Bronchial epithelial cell (primary cell): Measurements from ENCODE around the gene PRKCE. TPM values are rescaled to one million over a fixed set of nuclear protein-coding genes. Genes with fewer than 3 reads are reported as not detected.

Experiments
- DNase-seq: peaks from one replicate; pipeline ENCODE4 v3.0.0-alpha.2; 2010; ENCODE audit warnings: low read depth
- FAIRE-seq: peaks from 2 replicates; lab custom pipeline; 2011; peaks lifted over from hg19 to GRCh38; lab: Jason Lieb, UNC
- H3K27me3 ChIP-seq: 2 replicates; pipeline ENCODE4 v1.5.1; 2011; ENCODE audit warnings: low read length; ENCODE audit not compliant: control insufficient read depth, insufficient read depth
- H3K36me3 ChIP-seq: 2 replicates; pipeline ENCODE4 v1.5.1; 2011; ENCODE audit warnings: low read length; ENCODE audit not compliant: control insufficient read depth, insufficient read depth
- H3K4me3 ChIP-seq: 2 replicates; pipeline ENCODE4 v1.5.1; 2011; ENCODE audit warnings: mild to moderate bottlenecking, low read depth, low read length, control low read depth
- total RNA-seq: library from RNA; depleted of rRNA; stranded (reverse); fragments of >200 nt; gene quantifications from 2 replicates; pipeline ENCODE4 v1.2.1, GENCODE V29; 2014
- TF ChIP-seq, protein P1 (sequence below): IDR thresholded peaks from 2 replicates; pipeline ENCODE4 v1.5.1; 2011; ENCODE audit warnings: mild to moderate bottlenecking, moderate library complexity, low read length, control low read depth, inconsistent platforms; ENCODE audit not compliant: insufficient read depth, severe bottlenecking

The PRKCE gene
- total RNA-seq, 1 donor from 2014 or later: 6.3 TPM

DNA sequence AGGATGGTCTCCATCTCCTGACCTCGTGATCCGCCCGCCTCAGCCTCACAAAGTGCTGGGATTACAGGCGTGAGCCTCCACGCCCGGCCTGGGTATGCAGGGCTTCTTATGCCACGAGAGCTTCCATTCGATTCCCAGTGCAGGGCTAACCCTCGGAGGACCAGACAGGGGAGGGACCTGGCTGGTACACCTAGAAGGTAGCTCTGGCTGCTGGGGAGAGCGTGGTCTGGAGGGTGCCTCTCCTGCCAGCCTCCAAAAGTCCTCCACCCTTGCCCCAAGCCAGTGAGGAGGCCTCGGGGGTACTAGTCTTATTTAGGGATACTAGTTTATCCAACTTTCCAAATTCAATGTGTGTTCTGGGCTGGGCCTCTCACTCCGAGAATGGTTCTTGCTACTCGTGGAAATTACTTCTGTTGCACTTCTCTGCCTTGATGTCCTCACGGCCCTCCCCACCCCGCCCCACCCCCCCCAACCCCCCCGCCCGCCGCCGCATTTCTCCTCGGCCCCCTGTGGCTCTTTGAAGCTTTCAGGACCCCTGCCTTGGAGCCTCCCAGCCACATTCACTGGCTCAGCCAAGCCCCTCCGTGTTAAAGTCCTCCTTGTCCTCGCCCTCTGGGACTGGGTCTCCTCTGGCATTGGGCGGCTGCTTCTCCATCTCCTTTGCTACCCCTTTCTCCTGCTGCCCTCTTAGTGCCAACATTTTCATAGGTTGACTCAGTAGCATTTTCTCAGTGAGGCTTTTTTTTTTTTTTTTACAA lies 502.7 kb downstream of the PRKCE start:
- no peak for DNase-seq
- Histone ChIP-seq H3K4me3 (no peak overlapping the region), H3K27me3 (no peaks in the 10 kb centered on the region), H3K36me3 (no peaks in the 10 kb centered on the region)
- TF ChIP-seq, protein P1, sequence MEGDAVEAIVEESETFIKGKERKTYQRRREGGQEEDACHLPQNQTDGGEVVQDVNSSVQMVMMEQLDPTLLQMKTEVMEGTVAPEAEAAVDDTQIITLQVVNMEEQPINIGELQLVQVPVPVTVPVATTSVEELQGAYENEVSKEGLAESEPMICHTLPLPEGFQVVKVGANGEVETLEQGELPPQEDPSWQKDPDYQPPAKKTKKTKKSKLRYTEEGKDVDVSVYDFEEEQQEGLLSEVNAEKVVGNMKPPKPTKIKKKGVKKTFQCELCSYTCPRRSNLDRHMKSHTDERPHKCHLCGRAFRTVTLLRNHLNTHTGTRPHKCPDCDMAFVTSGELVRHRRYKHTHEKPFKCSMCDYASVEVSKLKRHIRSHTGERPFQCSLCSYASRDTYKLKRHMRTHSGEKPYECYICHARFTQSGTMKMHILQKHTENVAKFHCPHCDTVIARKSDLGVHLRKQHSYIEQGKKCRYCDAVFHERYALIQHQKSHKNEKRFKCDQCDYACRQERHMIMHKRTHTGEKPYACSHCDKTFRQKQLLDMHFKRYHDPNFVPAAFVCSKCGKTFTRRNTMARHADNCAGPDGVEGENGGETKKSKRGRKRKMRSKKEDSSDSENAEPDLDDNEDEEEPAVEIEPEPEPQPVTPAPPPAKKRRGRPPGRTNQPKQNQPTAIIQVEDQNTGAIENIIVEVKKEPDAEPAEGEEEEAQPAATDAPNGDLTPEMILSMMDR: no peak
- no peak for FAIRE-seq

DNA sequence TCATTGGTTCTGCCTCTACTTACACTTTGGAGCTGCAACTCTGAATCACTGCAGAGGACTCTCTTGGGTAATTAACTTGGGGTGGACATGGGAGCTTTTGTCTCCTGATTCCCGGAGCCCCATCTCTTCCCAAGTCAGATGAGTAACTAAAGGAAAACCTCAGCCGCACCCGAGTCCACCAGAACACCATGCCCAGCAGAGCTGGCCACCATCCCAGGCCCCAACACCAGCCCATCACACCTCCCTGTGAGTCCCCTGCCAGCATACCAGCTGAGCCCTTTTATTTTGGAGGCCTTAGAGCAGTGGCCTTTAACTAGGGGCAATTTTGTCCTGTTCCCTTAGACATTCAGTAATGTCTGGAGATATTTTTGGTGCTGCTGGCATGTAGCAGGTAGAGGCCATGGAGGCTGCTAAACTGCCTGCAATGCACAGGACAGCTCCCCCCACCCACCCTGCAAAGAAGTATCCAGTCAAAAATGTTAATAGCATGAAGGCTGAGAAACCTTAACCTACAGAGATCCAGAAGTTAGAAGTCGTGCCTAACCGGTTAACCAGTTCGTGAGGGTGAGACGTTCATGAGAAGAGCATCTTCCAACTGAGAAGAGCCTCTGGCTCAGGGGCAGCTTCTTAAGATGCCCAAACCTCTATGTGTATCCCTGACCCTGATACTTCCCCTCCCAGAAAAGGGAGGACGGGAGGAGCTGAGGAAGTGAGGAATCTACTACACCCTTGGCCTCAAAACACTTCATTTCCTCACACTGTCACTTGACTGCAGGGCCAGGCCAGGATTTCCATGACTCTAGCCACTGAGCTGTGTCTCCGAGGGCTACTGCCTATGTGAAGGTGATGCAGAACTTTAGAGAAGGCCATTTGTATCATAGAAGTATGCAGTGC lies 505.8 kb downstream of the PRKCE start:
- FAIRE-seq: no peak
- Histone ChIP-seq H3K27me3 (no peaks in the 10 kb centered on the region), H3K36me3 (peaks cover 3% of the 10 kb centered on the region), H3K4me3 (no peak overlapping the region)
- DNase-seq: no peak
- TF ChIP-seq, protein P1: no peak

DNA sequence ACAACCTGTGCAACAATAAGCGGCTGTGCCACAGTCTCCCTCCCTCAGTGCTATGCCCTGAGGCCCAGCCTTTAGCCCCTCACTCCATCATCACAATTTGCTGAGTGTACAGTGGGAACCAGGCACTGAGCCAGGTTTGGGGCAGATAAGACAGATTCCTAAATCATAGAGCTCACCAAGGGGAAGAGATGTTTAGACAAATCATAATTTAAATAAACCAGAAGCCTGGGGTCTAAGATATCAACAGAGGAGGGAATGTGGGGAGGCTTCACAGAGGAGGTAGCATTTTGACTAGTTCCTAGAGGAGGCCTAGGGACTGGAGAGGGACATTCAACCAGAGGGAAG lies 506.5 kb downstream of the PRKCE start:
- Histone ChIP-seq H3K36me3 (peaks cover 3% of the 10 kb centered on the region), H3K4me3 (no peak overlapping the region), H3K27me3 (no peaks in the 10 kb centered on the region)
- TF ChIP-seq, protein P1: no peak
- FAIRE-seq (no peak), DNase-seq (no peak)

DNA sequence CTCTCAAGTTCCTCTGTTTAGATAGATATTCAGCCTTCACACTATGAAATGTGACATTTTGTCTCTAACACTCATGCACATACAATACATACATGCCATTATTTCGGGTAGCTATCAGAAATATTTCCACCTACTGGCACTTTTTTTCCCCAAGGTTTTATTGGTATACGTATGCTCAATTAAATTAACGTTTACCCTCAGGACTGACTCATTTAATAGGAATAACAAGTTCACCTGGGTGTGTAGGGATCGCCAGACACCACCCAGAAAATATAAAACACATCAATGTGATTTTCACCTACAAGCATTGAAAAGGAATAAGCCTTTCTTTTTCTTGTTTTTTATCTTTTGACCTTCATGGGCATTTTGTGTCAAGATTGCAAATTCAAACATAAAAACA lies 507.2 kb downstream of the PRKCE start:
- FAIRE-seq (no peak), DNase-seq (no peak)
- H3K36me3 ChIP-seq: peaks cover 3% of the 10 kb centered on the region
- TF ChIP-seq, protein P1: no peak
- no peaks in the 10 kb centered on the region for H3K27me3 ChIP-seq
- H3K4me3 ChIP-seq: no peak overlapping the region

DNA sequence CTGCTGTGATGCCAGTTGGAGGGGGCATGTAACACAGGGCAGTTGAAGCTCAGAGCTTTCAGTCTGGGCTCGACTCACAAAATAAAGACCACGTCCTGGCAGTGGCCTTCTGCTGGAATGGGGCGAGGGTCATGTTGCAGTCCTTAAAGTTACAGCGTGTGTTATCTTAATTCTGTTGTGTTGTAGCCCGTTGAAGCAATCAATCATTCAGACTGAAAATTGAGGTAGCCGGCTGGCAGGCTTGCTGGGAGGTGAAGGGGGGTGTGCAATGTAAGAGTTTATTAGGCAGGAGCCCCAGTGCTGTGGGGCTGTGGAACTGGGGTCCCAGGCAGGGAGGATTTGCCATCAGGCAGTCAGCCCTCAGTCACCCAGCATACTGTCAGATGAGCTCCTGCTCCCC lies 508.9 kb downstream of the PRKCE start:
- TF ChIP-seq, protein P1: no peak
- Histone ChIP-seq H3K27me3 (no peaks in the 10 kb centered on the region), H3K36me3 (peaks cover 3% of the 10 kb centered on the region), H3K4me3 (no peak overlapping the region)
- FAIRE-seq (no peak), DNase-seq (no peak)
